Kasumi-1 (cell line): ENCODE measurements around the gene ARHGEF5.
"Not testable (repeated sequence)": the region's sequence is repeated elsewhere in the genome, so short reads cannot be mapped to it uniquely, and the experiment has no call there.

Experiments
- DNase-seq, 2 experiments: peaks; one replicate each; lab custom pipeline; 2025; lab: John Stamatoyannopoulos, UW

ARHGEF5 gene

DNA sequence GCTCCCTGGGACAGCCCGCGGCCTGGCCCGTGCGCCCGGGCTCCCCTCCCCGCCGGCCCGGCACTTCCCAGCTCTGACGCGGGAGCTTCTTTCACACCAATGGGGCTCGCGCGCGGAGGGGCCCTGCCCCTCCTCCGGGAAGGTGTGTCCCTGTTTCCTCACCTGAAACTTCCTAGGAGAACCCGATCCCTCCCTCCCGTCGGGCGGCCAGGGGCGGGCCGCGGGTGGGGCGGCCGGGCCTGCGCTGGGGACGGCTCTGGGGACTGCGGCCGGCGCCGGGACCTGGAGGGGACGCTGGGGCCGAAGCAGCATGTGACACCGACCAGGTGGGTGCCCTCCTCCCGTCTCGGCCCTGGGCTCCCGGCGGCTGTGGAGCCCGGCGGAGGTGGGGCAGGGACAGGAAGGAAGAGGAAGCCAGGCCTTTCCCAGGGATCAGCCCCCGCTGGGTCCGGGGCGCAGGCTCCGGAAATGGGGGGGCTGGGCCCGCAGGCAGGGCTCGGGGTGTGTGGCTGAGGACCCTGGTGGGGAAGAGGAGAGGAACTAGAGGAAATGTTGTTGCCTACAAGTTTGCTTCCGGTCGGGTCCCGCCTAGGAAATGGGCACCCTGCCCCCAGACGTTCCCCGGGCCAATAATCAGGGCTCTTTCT, at the start of gene ARHGEF5:
TSS of gene ARHGEF5 (plus strand) at position 227 of the 647 bp plus-strand sequence. CDS start 7,268 bp downstream, outside the sequence.
- not testable (repeated sequence) for DNase-seq

DNA sequence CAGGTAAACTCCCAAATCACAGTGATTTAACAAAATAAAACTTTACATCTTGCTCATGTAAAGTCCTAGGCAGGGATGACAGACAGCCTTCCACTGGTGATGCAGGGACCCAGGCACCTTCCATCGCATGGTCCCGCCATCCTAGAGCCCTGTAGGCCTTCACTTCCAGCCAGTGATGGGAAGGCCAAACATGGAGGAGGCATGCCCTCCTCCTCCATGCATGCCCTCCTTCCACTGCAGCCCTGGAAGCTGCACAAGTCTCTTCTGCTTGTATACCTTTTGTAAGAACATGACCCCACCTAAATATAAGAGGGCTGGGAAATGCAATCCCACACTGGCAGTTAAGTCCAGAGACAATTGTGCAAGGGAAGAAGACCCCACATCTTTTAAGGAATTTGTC, 45.5 kb upstream of the ARHGEF5 start:
- DNase-seq = not testable (repeated sequence)

DNA sequence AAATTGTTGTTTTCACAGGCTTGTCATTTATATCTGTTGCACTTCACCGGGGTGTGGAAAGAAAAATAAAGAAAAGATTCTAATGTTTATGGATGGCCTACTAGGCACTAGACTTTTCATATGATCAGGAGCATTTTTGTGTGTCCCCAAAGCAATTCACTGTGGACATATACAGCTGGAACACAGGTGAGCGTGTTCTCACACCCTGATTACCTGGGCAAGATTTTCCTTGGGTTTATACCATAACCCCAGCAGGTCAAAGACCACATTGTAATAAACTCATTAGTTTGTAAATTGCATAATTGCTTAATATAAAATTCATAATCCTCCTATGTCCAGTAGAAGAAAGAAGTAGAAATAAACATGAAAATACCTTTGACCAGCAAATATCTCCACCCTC, 44.0 kb upstream of the ARHGEF5 start:
- DNase-seq = not testable (repeated sequence)

DNA sequence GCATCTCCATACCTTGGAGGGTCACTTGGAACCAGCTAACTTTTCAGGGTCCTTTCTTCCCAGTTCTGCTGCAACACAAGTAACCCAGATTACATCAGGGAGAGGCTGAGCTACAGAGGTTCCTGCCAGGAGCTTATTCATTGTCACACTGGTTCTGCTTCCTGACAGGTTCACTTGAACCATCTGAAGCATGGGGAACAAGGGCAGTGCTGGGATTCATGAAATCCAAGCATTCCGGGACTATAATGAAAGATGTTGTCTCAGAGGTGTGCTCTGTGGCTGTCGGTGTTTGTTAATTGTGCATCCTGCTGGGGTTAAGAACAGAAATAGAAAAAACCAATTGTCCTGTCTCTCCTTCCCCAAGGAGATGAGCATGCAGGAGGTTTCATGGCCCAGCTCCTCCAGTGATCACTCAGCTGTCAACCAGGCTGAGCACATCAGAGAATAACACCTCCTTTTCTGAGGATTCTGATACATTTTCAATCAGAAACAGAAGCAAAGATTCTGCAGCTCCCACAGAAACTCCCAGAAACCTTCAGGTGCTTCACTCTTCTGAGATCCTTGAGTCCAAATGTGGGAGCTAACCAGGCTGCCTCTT, 43.2 kb upstream of the ARHGEF5 start, which contains the start of gene OR2A1:
TSS of gene OR2A1 (plus strand) at position 548 of the 598 bp plus-strand sequence. CDS start 5,706 bp downstream, outside the sequence.
- DNase-seq = not testable (repeated sequence)

GRCh38 chr7:144317537-144317936, 37.7 kb upstream of the ARHGEF5 start:
- not testable (repeated sequence) for DNase-seq

GRCh38 chr7:144319547-144319946, 35.7 kb upstream of the ARHGEF5 start:
- DNase-seq = not testable (repeated sequence)

GRCh38 chr7:144321677-144322206, 33.5 kb upstream of the ARHGEF5 start:
- not testable (repeated sequence) for DNase-seq

DNA sequence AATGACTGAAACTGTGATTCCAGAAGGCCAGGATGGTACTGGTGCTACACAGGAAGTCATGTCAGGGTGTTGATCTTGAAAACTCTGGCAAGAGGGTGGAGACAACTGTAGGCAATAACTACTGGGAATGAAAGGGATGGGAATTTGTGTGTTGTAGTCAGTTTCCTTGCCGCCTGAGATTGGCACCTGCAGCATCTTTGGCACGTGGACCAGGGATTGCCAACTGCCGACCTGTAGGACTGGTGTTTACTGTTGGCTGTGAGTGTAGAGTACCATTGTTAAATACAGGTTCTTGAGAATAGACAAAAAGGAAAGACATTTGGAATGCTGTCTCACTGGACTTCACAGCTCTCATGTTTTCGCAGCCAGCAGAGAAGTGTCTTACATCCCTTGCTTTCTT, 31.8 kb upstream of the ARHGEF5 start:
- DNase-seq = not testable (repeated sequence)

- DNase-seq = not testable (repeated sequence)
Measured at GRCh38 chr7:144325868-144326267, 29.3 kb upstream of the ARHGEF5 start.

DNA sequence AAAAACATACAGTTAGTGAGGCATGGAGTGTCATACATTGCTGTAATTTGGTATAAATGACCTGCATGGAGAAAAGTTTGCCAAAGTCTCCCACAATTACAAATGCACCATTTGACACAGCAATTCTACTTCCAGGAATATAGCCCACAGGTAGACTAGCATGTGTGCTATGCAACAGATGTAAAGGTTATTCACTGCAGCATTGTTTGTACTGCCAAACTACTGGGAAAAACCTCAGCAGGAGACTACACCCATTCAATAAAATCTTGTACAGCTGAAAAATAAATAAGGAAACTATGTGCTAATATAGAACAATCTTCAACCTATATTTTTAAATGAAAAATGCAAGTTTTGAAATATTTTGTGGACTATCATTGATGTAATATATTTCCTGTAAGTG, 25.2 kb upstream of the ARHGEF5 start:
- not testable (repeated sequence) for DNase-seq

DNA sequence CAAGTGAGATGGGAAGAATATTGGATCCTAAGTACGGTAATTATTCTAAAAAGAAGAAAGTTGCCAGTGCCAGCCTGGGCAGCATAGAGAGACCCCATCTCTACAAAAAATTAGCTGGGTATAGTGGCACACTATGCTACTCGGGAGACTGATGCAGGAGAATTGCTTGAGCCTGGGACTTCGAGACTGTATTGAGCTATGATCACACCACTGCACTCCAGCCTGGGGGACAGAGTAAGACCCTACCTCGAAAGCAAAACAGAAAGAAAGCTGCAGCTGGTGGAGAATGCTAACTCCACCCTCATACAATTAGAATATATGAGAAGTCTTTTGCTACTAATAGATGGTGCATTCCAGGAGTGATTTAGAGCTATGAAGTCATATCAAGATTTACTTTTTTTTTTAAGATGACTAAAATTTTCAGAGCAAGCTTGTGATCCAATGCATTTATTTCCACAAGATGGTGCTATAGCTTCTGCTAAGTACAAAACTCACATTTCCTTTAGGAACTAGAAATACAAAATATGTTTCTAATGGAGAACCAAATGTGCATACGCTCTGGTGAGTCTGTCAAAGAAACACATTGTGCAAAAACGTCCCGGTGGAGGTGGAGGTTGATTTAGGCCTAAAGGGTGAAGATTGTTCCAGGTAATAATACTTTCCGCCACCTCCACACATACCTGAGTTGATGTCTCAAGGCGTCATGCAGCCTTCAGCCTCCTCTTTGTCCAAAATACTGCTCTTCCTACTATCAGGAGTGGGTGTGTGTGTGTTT, 23.8 kb upstream of the ARHGEF5 start:
- not testable (repeated sequence) for DNase-seq

DNA sequence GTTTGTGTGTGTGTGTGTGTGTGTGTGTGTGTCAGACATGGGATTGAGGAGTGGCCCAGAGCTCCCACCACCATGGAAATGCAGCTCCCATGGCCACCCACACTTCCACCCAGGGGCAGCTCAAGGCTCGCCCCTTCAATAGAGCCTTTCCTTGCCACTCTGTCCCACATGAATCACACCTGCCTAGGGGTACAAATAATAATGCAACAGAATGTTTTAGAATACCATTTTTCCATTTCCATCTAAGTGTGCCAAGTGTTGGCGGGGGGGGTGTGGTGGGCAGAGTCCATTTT, 23.3 kb upstream of the ARHGEF5 start:
- not testable (repeated sequence) for DNase-seq

DNA sequence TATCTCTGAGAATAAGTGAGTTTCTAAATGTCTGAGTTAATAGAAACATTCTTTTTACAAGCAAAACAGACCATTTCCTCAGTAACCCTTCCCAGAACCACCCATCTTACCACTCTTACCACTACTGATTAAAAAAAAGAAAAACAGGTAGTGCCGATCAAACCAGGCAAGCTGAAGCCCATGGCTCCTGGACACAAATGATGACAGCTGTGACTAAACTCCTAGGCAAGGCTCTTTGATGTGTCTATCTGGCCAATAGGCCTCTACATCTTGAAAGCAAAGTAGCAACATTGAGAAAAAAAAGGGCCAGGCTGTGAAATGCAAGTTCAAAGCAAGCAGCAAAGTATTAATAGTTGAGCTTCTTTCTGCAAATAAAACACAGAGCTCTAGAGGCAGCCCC, 6.6 kb upstream of the ARHGEF5 start:
- not testable (repeated sequence) for DNase-seq

DNA sequence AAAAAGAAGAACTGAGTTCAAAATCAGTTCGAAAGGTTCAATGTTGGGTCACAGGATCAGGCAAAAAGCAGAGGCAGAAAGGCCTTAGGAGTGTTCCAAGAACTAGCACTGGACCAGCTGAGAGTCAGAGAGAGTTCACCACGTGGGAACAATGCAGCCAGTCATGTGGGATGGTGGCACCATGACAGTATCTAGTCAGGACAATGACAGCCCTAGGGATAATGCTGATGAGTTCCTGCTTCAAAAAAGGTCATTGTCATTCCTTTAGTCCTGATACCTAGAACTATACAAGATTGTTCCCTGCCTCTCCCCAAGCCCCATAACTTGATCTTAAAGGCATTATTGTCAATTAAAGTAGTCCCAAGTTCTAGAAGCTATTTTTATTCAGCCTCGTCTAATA, 3.5 kb upstream of the ARHGEF5 start:
- DNase-seq = not testable (repeated sequence)

- not testable (repeated sequence) for DNase-seq
Measured at GRCh38 chr7:144356185-144356584, 983 bp downstream of the ARHGEF5 start.

- DNase-seq = not testable (repeated sequence)
Measured at GRCh38 chr7:144356860-144357259, 1.7 kb downstream of the ARHGEF5 start.

DNA sequence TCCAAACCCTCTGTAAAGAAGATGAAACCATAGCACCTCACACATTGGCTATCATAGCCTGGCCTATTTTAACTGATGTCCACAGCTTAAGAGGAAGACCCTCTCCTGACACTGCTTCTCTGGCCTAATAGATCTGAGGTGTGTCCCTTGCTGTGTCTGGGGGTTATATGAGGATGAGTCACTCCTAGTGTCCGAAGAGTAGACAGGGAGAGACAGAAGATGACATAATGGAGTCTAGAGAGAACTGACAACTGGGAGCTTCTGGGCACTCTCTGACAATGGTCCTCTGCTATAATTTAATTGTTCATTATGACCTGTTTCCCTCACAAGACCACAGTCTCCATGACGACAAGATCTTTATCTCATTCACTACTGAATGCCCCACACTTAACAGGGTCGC, 6.9 kb downstream of the ARHGEF5 start:
- not testable (repeated sequence) for DNase-seq

GRCh38 chr7:144365523-144365922, 10.3 kb downstream of the ARHGEF5 start:
- DNase-seq = not testable (repeated sequence)

DNA sequence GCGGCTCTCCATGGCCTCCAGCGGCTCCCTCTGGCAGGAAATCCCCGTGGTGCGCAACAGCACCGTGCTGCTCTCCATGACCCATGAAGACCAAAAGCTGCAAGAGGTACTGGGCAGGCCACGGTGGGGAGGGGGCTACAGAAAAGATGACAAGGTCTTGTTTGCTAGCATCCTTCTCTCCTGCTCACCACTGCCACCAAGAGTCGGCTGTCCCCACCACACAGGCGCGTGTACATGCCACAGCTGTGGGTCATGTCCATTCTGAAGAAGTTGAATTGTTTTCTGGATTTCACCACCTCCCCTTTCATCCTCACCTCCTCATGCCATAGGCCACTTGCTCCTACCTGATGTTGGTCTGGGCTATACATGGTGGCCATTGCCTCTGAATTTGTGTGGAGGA, 12.0 kb downstream of the ARHGEF5 start:
- not testable (repeated sequence) for DNase-seq

DNA sequence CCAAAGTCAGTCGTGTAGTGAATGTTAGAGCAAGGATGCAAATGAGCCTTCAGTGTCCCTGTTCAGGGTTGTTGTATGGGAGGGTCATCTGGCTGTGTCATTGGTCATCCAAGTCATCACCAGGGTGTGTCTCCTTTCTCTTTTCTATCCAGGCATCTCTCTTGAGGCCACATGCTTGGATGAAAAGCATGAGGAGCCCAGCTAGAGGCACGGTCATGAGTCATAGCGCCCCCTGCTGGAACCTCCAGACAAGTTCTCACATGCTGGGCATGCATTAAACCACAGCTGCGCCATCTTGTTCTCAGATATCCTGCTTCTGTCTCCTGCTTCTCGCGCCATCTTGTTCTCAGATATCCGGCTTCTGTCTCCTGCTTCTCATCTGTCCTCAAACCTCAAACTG, 14.0 kb downstream of the ARHGEF5 start:
- DNase-seq = not testable (repeated sequence)

- no peak for DNase-seq
Measured at GRCh38 chr7:144378651-144379050, 23.4 kb downstream of the ARHGEF5 start.

DNA sequence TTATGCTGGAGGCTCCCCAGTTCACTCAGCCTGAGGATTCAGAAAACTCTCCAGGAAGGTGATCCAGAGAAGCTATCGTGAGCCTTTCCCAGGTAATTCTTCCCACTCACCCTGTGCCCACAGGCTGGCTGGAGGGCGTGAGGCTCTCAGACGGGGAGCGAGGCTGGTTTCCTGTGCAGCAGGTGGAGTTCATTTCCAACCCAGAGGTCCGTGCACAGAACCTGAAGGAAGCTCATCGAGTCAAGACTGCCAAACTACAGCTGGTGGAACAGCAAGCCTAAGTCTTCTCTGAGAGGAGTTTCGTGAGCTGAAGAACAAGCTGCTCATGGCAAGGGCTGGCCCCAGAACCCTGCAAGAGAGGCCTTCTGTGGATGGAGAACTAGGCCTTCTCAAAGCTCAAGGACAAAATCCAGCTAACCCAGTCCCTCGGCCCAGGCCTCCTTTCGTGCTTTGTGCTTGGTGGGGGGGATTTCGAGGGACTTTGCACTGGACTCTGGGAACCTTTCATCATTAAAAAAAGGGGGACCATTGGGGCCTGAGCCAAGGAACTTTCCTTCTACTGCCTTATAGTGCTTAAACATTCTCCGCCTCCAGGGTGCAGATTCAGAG, 24.7 kb downstream of the ARHGEF5 start:
- no peak for DNase-seq
